GM21786 (cell line): ENCODE data around the gene CRACDL.

Source experiments
- ATAC-seq: cut with Tn5 transposase; IDR thresholded peaks from one replicate; pipeline ENCODE4 v1.9.1; 2021; ENCODE audit not compliant: unreplicated experiment

Gene CRACDL

DNA sequence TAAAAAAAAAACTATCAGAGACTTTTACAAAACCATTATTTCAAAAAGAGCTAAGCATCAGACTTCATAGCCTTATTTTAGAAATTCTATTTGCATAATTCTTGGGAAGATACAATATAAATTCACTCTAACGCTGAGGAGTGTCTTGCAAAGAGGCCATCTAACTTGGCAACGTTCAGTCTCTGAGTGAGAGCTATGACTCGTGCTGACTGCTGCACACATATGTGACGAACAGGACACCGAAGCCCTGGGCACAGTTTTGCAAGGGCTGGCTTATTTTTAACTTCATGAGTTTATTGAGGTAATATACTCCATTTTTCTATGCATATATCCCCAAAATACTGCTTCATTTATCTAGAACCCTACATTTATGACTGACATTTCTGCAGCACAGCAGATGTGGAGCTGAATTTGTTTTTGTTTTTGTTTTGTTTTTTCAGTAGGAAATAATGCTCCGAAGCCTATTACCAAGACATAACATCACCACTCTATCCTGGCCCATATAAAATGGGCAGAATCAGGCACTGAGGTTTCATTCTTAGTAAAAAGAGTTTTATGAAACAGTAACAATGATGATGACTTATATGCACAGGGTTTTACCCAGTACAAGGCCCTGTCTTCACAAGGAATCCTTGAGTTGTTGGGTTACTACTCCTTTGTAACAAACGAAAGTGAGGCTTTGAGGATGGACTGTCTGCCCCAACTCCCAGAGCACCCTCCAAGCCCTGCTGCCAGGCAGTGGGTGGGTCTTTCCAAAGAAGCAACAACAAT lies 68.3 kb downstream of the CRACDL start:
- ATAC-seq = no peak

DNA sequence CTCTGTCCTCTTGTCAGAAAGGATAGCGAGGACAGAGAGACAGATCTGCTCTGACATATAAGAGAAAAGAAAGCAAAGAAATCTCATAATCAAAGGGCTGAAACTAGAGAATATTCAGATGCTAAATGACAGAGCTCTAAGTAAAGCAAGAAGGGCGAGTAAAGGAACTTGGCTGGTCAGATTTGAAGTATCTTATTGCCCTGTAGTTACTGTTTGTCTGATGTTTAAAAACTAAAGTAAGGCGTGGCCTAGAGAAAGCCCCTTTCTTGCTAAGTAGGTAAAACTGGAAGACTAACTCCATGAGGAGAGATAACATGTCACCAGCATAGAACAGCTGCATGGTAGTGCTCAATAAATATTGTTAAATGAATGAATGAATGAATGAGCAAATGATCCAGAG lies 70.0 kb downstream of the CRACDL start:
- ATAC-seq = no peak

DNA sequence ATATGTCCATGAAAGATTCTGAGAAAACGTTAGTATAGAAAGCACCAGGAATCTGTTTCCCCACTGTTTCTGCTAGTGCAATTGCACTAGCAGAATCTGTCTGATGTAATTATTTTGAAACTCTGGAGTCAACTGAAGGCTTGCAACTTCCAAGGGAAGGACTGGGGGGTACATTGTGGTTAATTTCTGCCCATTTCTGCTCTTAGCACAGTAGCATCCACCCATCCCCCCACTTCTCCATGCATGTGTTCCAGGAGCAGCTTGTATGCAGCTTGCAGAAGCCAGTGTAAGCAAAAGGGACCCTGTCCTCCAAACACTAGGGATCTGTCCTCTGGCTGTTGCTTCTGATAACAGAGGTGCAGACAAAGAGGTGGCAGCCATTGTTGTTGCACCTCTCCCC lies 74.4 kb downstream of the CRACDL start:
- no peak for ATAC-seq

DNA sequence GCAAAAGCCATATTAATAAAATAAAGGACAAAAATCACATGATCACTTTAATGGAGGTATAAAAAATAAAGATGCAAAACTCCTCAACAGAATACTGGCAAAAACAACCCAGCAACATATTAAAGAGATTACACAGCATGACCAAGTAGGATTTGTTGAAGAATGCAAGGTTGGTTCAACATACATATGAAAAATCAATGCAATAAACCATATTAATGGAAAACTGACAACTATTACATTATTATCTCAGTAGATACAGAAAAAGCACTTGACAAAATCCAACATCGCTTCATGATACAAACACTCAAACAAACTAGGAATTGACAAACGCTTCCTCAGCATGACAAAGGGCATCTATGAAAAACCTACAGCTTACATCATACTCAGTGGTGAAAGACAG lies 76.7 kb downstream of the CRACDL start:
- no peak for ATAC-seq

DNA sequence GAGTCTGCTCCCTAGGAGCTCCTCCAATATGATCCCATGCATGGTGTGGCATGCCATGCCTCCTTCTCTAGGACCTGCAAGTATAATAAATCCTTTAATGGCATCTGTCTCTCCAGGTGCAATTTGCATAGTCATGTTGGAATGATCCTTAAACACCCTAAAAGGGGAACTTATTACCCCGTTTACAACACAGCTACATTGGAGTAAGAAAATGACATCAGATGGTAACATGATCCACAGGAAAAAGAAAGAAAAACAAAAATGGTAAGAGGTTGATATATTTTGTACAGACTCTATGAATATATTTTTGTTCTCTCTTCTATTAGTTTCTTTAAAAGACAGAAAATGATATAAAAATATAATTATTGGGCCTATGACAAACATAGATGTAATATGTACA lies 79.0 kb downstream of the CRACDL start:
- no peak for ATAC-seq

DNA sequence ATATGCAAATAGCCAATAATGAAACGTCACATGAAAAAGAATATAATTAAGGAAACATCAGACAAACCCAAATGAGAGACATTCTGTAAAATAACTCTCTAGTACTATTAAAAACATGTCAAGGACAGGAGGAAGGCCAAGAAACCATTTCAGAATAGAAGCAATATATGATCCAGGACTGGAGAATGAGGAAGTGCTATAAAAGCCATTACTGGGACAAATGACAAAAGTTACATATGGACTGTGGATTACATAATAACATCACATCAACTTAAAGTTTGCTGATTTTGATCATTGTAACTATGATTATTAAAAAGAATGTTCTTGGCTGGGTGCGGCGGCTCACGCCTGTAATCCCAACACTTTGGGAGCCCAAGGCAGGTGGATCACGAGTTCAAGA lies 81.3 kb downstream of the CRACDL start:
- ATAC-seq = no peak

DNA sequence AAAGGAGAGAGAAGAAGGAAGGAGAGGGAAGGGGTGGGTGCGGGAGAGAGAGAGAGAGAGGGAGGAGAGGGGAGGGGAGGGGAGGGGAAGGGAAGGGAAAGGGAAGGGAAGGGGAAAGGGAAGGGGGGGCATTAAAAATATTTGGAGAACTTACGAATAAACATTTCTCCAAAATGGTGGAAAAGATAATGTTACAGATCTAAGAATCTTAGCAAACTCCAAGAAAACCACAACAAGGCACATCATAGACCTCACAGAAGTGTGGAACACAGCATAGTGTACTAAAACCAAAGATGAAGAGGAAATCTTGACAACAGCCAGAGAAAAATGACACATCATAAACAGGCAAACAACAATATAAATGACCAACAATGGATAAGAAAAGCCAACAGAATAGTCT lies 83.1 kb downstream of the CRACDL start:
- no peak for ATAC-seq

DNA sequence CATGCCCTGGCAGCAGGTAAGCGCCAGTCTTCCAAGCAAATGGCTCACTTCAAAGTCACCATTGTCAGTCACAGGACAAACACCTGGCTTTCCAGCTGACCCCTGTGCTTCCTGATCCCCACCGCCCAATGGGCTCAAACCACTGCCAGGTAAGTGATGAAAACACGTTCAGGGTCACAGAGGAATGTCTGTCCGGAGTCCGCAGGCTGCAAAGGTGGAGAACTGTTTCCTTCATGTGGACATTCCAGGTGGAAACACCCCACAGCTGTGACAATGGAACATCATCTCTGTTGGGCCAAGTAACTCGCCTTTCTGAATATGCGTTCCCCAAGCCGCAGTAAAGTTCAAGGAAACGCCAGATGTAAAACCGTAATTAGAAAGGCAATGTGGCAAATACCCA lies 86.0 kb downstream of the CRACDL start:
- ATAC-seq = no peak

DNA sequence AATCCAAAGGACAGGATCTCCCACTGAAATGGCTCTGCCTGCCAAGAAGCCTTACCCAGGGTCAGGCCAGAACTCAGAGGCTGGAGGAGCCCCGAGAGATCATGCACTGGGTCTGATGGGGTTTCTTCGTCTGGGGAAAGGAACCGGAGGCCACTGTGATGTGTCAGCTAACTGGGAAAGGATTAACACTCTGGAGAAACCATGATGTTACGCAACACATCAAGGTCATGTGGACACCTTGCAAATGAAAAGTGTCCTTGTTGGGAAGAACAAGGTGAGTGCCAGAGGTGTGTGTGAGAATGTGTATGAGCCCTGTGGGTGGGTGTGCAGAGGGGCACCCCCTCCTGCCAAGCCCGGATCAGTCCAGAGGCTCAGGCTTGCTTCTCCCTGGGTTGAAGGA lies 86.9 kb downstream of the CRACDL start:
- ATAC-seq = no peak

DNA sequence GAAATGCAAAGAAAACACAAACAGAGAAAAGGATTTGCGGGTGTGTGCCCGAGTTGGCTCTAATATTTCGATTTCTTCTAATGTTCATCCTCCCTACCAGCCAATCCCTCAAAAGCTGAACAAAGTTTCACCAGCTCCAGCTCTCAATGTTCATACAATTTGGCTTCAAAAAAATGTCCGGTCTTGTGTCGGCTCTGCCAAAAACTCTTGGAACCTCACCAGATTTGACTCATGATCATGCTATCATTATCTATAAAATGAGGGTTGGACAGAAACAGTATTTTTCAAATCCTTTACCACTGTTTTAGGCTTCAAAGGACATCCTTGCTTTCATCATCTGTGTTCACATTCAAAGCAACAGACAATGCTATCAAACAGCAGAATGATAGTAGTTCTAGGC lies 88.2 kb downstream of the CRACDL start:
- no peak for ATAC-seq

DNA sequence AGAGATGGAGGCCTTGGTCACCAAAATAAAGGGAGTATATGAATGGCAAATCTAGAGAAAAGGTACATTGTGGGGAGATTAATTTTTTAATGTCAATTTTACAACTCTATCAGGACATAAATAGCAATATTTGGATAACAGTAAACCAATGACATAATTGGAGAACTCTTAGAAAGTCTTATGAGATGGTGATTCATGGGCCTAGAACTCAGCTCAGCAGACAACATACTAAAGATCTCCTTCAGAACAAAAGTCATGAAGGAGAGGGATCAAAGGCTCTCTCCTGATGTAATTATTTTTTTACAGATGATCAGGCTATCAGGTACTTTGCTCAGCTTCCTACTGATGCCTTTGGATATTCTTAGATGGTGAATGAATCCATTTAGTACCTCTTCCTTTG lies 90.0 kb downstream of the CRACDL start:
- no peak for ATAC-seq

DNA sequence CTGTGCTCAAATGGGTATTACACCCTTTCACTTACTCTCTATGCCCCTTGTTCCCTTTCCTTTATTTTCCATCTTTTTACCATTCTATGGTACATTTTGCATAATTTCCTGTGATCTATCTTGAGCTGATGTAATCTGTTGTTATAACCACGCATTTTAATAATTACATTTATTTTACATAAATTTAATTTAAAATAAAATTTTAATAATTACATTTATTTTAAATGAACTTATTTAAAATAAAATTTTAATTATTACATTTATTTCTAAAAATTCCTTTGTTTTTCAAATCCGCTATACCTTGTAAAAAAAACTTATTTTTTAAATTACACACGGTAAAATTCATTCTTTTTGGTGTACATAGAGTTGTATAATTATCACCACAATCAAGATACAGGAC lies 93.9 kb downstream of the CRACDL start:
- no peak for ATAC-seq

DNA sequence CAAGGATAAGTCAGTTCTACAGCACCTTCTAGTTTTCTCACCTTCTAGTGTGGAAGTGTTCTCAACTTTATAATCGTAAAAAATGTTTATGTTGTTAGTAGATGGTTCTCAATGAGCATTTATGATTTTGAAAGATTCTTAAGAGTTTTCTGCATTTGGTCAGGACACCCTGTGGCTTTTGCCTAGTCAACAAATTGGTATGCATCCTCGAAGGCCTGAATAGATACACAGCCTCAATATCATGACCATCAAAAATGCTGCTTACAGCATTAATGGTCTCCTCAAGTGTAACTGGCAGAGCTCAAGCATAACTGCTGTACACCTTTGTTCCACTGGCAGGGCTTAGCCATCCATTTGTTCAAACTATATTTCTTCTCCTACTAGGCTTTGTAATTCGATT lies 96.7 kb downstream of the CRACDL start:
- ATAC-seq = no peak

DNA sequence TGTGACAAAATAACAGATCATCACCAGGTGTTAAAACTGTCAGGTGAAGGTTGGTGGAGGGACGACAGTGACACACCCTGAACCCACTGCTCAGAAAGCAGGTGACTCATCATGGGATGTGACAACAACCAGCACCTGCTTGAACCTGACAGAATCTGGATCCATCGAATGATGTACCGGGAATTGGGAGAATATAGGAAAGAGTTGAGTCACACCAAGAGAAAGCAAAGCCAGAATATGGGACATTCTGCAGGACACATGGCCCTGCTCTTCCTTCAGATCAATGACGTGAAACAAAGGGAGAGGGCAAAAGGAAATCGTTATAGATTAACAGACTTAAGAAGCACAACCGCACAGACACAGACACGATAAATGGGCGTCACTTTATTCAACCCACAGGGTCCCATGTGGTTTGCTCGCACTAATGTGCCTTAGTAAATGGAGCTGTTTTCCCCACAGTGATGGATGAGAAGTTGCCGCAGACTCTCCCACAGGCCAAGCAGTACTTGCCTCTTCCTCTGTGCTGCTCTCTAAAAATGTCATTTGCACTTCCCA lies 100.1 kb downstream of the CRACDL start:
- no peak for ATAC-seq

DNA sequence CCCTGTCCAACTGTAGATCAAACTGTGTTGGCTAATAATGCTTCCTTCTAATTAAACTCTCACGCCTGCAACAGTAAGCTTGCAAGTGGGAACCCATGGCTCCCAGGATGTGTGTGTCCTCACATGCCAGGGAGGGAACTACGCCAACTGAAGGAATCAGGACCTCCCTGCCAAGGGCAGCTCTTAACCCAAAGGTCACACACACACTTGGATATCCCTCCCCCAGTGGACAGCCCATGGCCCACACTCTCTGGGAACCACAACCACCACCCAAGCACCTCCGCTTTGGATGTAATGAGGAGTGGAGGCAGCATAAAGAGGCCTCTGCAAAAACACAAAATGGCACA lies 102.1 kb downstream of the CRACDL start:
- ATAC-seq = no peak

DNA sequence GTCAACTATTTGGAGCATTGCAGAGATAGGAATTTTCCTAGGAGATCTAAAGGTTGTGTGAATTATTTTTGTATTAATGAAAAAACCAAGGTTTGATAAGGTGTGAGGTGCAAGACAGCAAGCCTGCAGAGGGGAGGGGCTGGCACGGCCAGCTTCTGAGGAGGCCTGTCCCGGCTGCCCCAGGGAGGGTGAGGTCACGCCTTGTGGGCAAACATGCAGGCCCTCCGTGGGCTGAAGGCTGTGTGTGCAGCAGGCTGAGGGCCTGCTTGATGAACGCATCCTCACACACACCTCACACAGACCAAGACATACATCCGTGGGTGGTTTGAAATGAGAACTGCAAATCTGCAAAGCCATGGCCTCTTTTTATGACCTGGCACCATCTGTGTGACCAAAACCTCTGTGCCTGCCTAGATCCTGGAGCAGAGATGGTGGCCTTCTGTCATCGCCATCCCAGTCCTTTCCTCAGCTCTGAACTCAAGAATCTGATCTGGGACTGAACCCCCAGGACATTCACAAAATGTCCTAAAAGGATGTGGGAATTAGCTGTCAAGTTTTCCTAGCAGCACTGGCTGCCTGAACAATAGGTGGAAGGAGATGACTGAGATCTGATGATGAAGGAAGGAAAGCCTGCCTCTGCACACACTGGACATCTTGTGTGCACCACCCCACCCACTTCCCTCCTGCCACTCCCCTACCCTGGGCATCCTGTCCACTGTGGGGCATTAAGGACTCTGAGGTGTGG lies 102.7 kb downstream of the CRACDL start:
- ATAC-seq = no peak

DNA sequence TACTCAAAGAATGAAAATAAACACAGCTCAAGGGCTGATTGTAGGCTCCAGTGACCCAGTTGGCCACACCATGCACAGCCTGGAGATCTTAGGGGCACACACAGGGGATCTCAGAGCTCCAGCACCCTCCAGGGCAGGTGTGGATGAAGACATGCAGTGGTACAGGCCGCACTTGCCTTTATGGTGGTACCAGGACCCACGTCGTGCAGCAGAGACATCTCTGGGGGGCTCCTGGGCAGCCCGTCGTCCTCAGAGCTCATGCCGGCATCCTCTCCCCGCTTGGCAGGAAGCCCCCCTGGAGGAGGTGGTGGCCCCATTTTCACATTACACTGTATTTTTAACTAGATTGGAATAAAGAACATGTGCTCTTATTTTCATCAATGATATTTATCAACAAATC lies 103.9 kb downstream of the CRACDL start:
- no peak for ATAC-seq

DNA sequence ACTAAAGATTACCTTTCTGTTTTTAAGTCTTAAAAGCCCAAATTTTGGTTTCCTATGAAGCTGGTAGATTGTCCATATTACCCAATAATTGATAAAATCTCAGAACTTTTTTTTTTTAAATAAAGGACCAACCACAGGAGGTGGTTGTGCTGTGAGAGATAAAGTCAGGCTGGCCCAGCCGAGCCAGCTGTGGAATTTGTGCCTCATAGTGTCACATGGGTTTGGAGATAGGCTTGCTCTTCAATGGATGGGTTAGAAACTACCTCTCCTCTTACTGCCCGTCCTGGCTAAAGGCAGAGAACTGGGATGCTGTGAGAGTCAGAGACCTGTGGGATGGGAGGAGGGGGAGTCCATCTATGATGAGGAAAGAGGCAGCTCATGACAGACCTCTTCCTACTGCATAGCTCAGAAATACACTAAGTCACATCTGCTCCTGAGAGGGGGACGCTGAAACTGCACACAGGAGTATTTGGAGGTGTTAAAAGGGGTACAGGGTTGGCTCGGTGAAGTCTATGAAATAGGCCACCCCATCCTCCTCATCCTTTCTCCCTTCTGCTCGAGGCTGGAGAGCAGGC lies 105.4 kb downstream of the CRACDL start:
- ATAC-seq = no peak

DNA sequence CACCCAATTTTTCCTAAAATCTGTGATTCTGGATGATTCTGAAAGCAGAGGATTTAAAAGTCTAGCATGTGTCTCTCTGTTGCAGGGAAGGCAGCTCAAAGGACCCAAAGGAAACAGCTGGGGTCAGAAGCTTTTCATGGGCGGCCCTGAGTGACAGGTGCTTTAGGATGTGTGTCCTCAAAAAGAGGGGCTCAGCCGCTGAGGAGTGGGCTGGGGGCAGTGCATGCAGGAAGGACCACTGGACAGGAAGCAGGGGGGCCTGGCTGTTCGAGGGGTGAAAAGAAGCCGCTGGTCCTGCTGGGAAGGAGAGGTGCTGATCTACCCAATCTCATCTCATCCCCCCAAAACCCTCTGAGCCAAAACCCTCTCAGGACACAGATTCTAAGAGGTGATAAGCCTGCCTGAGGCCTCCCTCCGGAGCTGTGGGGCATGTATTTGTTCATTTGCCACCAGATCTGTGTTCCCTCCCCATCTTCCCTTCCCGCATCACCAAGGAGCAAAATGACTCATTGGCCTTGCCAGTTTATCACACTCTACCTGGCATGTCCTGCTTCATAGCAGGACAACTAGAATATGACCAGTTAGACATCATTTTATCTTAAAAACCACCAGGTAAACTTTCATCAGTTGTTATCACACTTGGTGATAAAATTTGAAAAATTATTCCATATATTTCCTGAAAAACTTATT lies 106.3 kb downstream of the CRACDL start:
- ATAC-seq = no peak

DNA sequence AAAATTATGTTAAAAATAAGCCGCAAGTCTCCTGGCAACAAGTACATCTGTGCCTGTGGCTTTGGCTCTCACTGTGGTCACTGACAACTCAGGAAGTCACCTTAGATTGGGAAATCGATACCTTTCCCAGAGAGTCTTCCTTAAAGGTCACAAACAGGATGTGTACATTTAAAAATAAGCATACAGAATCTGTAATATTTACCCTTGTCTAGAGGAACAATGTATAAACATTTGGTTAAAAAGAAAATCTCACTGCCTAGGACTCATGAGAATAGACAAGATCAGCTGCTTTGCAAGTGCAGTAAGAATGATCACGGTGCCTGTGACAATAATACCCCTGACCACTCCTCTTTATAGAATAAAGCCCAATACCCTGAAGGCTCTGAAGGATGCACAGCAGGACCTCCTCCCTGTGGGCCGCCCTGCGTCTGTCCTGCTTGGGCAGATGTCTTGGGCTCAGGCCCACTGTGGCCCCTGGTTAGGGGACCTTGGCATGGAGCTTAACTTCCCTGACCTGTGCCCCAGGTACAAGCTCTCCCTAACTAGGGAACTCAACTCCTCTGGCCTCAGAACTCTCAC lies 107.1 kb downstream of the CRACDL start:
- ATAC-seq = no peak

DNA sequence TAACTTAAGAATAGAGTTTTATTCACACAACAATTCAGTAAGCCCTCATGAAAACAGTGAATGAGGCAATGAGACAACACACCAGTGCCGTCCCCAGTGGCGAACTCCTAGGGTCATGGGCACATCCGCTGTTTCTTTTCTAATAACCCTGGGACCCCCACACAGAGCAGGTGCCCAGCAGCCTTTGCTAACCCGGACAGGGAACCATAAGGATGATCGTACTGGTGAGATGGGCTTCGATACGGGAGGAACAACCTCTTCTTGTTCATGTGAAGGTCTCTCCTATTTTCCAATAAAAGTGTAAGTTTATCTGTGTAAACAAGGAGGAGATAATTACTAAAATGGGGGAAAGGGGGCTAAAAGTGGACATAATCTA lies 107.7 kb downstream of the CRACDL start:
- no peak for ATAC-seq
